Upper lobe of left lung (tissue), 4 donors: ENCODE measurements around the gene ALPG.

ENCODE experiments used
- POLR2A ChIP-seq, 4 donors: fragments of 450-650 bp; IDR thresholded peaks; one replicate each; pipeline ENCODE4 v1.5.1; 2016 to 2017; ENCODE audit warnings: antibody characterized with exemption in 4 of 4, mild to moderate bottlenecking in 2 of 4
- POLR2AphosphoS5 ChIP-seq, 2 donors: sonication (generic); formaldehyde crosslinking; IDR thresholded peaks; one replicate each; pipeline ENCODE4 v1.5.1; 2017; ENCODE audit warnings: antibody characterized with exemption in 2 of 2
- TF ChIP-seq, protein P1 (sequence below), 6 experiments: fragments of 450-650 bp in 4 of 6; fragments of 200-600 bp in 2 of 6; sonication (generic) in 2 of 6; IDR thresholded peaks; one replicate each; pipeline ENCODE4 v1.5.1; 2016 to 2019; ENCODE audit warnings: antibody characterized with exemption in 6 of 6

DNA sequence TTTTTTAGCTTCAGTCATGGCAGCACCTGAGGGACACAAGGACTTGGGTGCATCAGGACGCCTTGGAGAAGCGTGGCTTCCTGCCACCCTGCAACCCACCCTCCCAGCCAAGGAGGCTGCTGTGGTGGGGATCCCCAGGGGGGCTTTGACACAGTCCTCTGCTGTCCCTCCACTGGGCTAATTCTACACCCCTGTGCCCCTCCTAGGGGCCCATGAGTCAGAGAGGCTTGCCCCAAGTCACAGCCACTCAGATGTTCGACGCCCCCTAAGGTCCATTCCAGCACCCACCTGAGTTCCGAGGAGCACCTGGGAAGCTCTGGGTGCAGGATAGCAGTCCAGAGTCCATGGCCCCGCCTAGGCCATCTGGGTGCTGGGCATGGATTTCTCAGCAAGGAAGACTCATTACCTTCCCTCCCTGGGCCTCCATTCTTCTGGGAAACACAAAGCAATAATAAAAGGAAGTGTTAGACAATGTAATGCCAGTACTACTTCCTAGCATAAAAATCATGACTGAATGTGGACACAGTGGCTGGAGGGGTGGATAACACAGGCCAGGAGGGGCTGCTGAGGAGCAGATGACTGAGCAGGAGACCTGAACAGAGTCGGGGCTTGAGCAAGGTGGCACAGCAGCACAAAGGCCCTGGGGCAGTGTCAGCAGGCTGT, 3.7 kb downstream of the ALPG start:
- TF ChIP-seq POLR2A (IDR thresholded peaks at IDR 0.05) (no peak), POLR2AphosphoS5 (IDR thresholded peaks at IDR 0.05) (no peak)
- TF ChIP-seq, protein P1, sequence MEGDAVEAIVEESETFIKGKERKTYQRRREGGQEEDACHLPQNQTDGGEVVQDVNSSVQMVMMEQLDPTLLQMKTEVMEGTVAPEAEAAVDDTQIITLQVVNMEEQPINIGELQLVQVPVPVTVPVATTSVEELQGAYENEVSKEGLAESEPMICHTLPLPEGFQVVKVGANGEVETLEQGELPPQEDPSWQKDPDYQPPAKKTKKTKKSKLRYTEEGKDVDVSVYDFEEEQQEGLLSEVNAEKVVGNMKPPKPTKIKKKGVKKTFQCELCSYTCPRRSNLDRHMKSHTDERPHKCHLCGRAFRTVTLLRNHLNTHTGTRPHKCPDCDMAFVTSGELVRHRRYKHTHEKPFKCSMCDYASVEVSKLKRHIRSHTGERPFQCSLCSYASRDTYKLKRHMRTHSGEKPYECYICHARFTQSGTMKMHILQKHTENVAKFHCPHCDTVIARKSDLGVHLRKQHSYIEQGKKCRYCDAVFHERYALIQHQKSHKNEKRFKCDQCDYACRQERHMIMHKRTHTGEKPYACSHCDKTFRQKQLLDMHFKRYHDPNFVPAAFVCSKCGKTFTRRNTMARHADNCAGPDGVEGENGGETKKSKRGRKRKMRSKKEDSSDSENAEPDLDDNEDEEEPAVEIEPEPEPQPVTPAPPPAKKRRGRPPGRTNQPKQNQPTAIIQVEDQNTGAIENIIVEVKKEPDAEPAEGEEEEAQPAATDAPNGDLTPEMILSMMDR (IDR thresholded peaks at IDR 0.05), result no peak
